Measurements from ENCODE around the gene ADAM19. TPM values are rescaled to one million over a fixed set of nuclear protein-coding genes. Genes with fewer than 3 reads are reported as not detected.

ADAM19 gene
- total and polyA plus RNA-seq, 2 of the 4 experiments (the other 2 are of a cell fraction): 35.5 to 49.2 TPM

- BruUV-seq (replicated peaks): no TSS peak
- no peak overlapping the region for H3K27ac ChIP-seq (ENCODE audit: insufficient read depth, low read length)
- no peak overlapping the region for H2BK5ac ChIP-seq (ENCODE audit: low read depth, low read length, poor library complexity, severe bottlenecking)
- no peak overlapping the region for H2BK15ac ChIP-seq (ENCODE audit: low read depth, low read length)
- H2AFZ ChIP-seq (replicated peaks; ENCODE audit: low read length, poor library complexity): no peak overlapping the region
- H3K9me1 ChIP-seq (ENCODE audit: insufficient read depth, low read length): peaks cover 31% of the 10 kb centered on the region
- no peak overlapping the region for H3K18ac ChIP-seq (ENCODE audit: low read depth, low read length)
- no peak overlapping the region for H3K56ac ChIP-seq (ENCODE audit: extremely low read depth, insufficient read depth, low read length)
- ChIA-PET POLR2A (ENCODE audit: unreplicated experiment) (no interaction called here), CTCF (interaction anchor here (1.1 kb wide), 1 partner anchor 249 kb away, joined by 3 read pairs; no protein-coding TSS in a partner anchor)
- no peak overlapping the region for H2AK9ac ChIP-seq (replicated peaks; ENCODE audit: low read depth, low read length, poor library complexity)
- peaks cover 13% of the 10 kb centered on the region for H3K4me1 ChIP-seq (ENCODE audit: control insufficient read depth, insufficient read depth, low read length)
- H3K79me1 ChIP-seq (ENCODE audit: low read depth in 1 of 2, low read length in 2 of 2): peaks cover 0 to 13% of the 10 kb centered on the region in 2 experiments; a peak in 2 of 4 replicates
- H3K9me3 ChIP-seq (ENCODE audit: control insufficient read depth, insufficient read depth, low read length): no peaks in the 10 kb centered on the region
- TF ChIP-seq SMC3 (IDR thresholded peaks at IDR 0.05; ENCODE audit: low read depth, low read length) (no peak), CEBPB (IDR thresholded peaks at IDR 0.05; ENCODE audit: low read depth, low read length) (no peak), CHD1 (IDR thresholded peaks at IDR 0.05; ENCODE audit: low read depth, low read length) (no peak), CTCF (conservative IDR thresholded peaks at IDR 0.05; ENCODE audit: low read depth, low read length) (no peak), MAFK (IDR thresholded peaks at IDR 0.05; ENCODE audit: low read depth, low read length) (no peak), NFE2L2 (IDR thresholded peaks at IDR 0.05; ENCODE audit: low read depth, low read length) (no peak), MXI1 (IDR thresholded peaks at IDR 0.05; ENCODE audit: borderline replicate concordance, low read depth, low read length) (no peak), FOS (IDR thresholded peaks at IDR 0.05; ENCODE audit: low read depth, low read length) (no peak), RFX5 (IDR thresholded peaks at IDR 0.05; ENCODE audit: low read depth, low read length) (no peak), ELK1 (IDR thresholded peaks at IDR 0.05; ENCODE audit: borderline replicate concordance, low read depth, low read length) (no peak), RCOR1 (IDR thresholded peaks at IDR 0.05; ENCODE audit: insufficient replicate concordance, low read length) (no peak), BHLHE40 (IDR thresholded peaks at IDR 0.05; ENCODE audit: low read depth, low read length) (no peak), MAZ (IDR thresholded peaks at IDR 0.05; ENCODE audit: borderline replicate concordance, low read depth, low read length) (no peak)
- TF ChIP-seq, protein P1, sequence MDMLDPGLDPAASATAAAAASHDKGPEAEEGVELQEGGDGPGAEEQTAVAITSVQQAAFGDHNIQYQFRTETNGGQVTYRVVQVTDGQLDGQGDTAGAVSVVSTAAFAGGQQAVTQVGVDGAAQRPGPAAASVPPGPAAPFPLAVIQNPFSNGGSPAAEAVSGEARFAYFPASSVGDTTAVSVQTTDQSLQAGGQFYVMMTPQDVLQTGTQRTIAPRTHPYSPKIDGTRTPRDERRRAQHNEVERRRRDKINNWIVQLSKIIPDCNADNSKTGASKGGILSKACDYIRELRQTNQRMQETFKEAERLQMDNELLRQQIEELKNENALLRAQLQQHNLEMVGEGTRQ (IDR thresholded peaks at IDR 0.05; ENCODE audit: low read depth, low read length): no peak
- intact Hi-C loops (cut with micrococcal nuclease): no loop called here
- in situ Hi-C loops (cut with MboI; ENCODE audit: low sequenced_read_pairs): no loop called here
- no peak overlapping the region for H3K23ac ChIP-seq (ENCODE audit: low read depth, low read length)
- no peak overlapping the region for H4K5ac ChIP-seq (ENCODE audit: low read depth, low read length)
- peak overlapping the region; percentile 7; the same call in 1 of the 2 replicates for H2AK5ac ChIP-seq (ENCODE audit: low read depth, low read length)
- no CpG with 5 or more reads among the region's 7 CpGs for WGBS, 2 experiments (ENCODE audit: extremely low coverage in 2 of 2, insufficient read length in 1 of 2)
- no peak overlapping the region for H3K9ac ChIP-seq (ENCODE audit: low read depth, low read length)
- no peak overlapping the region for H2BK120ac ChIP-seq (ENCODE audit: low read depth, low read length)
- no peak for ATAC-seq (ENCODE audit: low read depth)
- H3K14ac ChIP-seq (replicated peaks; ENCODE audit: low read depth, low read length): no peak overlapping the region
- H3K4ac ChIP-seq (ENCODE audit: low read depth, low read length): no peak overlapping the region
- no peak overlapping the region for H3K4me2 ChIP-seq (ENCODE audit: low read depth, low read length)
- no peak overlapping the region for H2BK20ac ChIP-seq (ENCODE audit: low read depth, low read length)
- H4K8ac ChIP-seq (ENCODE audit: low read depth in 2 of 2, low read length in 2 of 2): no peak overlapping the region
- no peak overlapping the region for H3K4me3 ChIP-seq (ENCODE audit: insufficient read depth, low read depth, low read length)
- H3K36me3 ChIP-seq (ENCODE audit: control insufficient read depth, insufficient read depth, low read length): peaks cover 4% of the 10 kb centered on the region
- no peaks in the 10 kb centered on the region for H3K27me3 ChIP-seq (ENCODE audit: control insufficient read depth, insufficient read depth, low read length)
- no peaks in the 10 kb centered on the region for H4K20me1 ChIP-seq (ENCODE audit: insufficient read depth, low read length)
- dilution Hi-C loops (cut with HindIII; ENCODE audit: low sequenced_read_pairs, unreplicated experiment): no loop called here
- DNase-seq: no peak
- H4K91ac ChIP-seq (ENCODE audit: insufficient read depth, low read depth, low read length): no peak overlapping the region
These were observed 106.5 kb downstream of the ADAM19 start for GRCh38 chr5:157469073-157469472.
